Measurements from ENCODE around the gene C10orf53. TPM values are rescaled to one million over a fixed set of nuclear protein-coding genes. Genes with fewer than 3 reads are reported as not detected.
A peak's percentile ranks its signal among the peaks of the same experiment; 100 is the strongest.
"Not testable (repeated sequence)": the region's sequence is repeated elsewhere in the genome, so short reads cannot be mapped to it uniquely, and the experiment has no call there.

The C10orf53 gene
- total and polyA plus RNA-seq, 8 donors = not detected

GRCh38 chr10:49667991-49668390, 11.5 kb upstream of the C10orf53 start:
- no peak overlapping the region for H3K27ac ChIP-seq
- no peaks in the 10 kb centered on the region for H3K27me3 ChIP-seq
- WGBS, 2 donors = 42 to 47% methylated on average over 2 of the region's 2 CpGs
- intact Hi-C loops (cut with DNase I) = no loop called here
- H3K4me3 ChIP-seq = no peak overlapping the region
- H3K4me1 ChIP-seq = no peaks in the 10 kb centered on the region
- ATAC-seq (no peak), DNase-seq (no peak), FAIRE-seq (no peak)
- TF ChIP-seq CTCF (IDR thresholded peaks at IDR 0.05) = no peak
- H3K36me3 ChIP-seq = no peaks in the 10 kb centered on the region
- no peaks in the 10 kb centered on the region for H3K9me3 ChIP-seq

DNA sequence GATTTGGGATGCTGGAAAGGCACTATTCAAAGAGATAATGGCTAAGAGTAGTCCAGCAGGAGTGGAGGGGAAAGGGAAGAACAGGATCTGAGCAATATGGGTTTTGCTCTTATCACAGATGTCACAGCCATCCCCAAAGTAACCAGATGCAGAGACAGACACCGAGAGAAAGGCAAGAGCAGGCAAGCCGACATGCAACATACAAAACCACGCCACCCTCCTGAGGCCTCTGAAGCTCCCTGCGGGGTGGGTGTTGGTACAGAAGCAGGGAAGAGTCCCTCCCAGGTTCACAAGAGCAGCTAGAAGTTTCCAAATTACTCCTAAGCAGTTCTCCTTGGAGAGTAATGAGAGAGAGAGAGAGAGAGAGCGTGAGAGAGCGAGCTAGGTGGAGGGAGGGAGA, 10.8 kb upstream of the C10orf53 start:
- Histone ChIP-seq H3K9me3 (no peaks in the 10 kb centered on the region), H3K27ac (no peak overlapping the region), H3K4me3 (no peak overlapping the region), H3K27me3 (no peaks in the 10 kb centered on the region), H3K4me1 (no peaks in the 10 kb centered on the region), H3K36me3 (no peaks in the 10 kb centered on the region)
- no peak for DNase-seq
- no peak for ATAC-seq
- WGBS, 2 donors = 48% methylated on average over 6 of the region's 6 CpGs
- TF ChIP-seq CTCF (IDR thresholded peaks at IDR 0.05) = no peak
- no peak for FAIRE-seq
- intact Hi-C loops (cut with DNase I) = no loop called here

- peak in 1 of 4 donors; percentile 18 for ATAC-seq
Observed at GRCh38 chr10:49678827-49679479, 498 bp upstream of the C10orf53 start.

GRCh38 chr10:49682449-49682848, 3.0 kb downstream of the C10orf53 start:
- H3K9me3 ChIP-seq, FAIRE-seq: not testable (repeated sequence)
- WGBS, 2 donors = 48 to 63% methylated on average over 5 of the region's 5 CpGs

More at GRCh38 chr10:49678827-49679479, 498 bp upstream of the C10orf53 start:
- WGBS, 2 donors = 12% methylated on average over 19 of the region's 19 CpGs
- Histone ChIP-seq H3K36me3 (no peaks in the 10 kb centered on the region), H3K4me1 (no peaks in the 10 kb centered on the region), H3K27ac (no peak overlapping the region), H3K9me3 (no peaks in the 10 kb centered on the region), H3K4me3 (peak overlapping the region in 1 of 4 donors; percentile 27), H3K27me3 (no peaks in the 10 kb centered on the region)
- no peak for TF ChIP-seq CTCF (IDR thresholded peaks at IDR 0.05)
- FAIRE-seq (no peak), DNase-seq (no peak)
- intact Hi-C loops (cut with DNase I) = no loop called here

DNA sequence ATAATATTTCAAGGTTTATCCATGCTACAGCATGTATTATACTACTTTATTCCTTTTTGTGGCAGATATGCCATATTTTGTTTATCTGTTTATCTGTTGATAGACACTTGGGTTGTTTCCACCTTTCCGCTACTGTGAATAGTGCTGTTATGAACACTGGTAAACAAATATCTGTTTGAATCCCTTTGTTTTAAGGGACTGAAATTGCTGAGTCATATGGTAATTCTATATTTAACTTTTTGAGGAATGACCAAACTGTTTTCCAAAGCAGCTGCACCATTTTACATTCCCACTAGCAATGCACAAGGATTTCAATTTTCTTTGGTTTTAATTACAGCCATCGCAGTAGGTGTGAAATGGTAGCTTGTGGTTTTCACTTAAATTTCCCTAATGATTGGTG, 3.4 kb downstream of the C10orf53 start:
- DNase-seq (no peak), ATAC-seq (no peak), FAIRE-seq (no peak)
- Histone ChIP-seq H3K27me3 (no peaks in the 10 kb centered on the region), H3K36me3 (no peaks in the 10 kb centered on the region), H3K9me3 (no peaks in the 10 kb centered on the region), H3K27ac (no peak overlapping the region), H3K4me3 (no peak overlapping the region), H3K4me1 (no peaks in the 10 kb centered on the region)
- intact Hi-C loops (cut with DNase I) = no loop called here
- 80 to 82% methylated on average over 2 of the region's 2 CpGs for WGBS, 2 donors
- TF ChIP-seq CTCF (IDR thresholded peaks at IDR 0.05) = no peak

More at GRCh38 chr10:49682449-49682848, 3.0 kb downstream of the C10orf53 start:
- DNase-seq; H3K4me3 ChIP-seq; ATAC-seq; H3K4me1 ChIP-seq; H3K27me3 ChIP-seq; H3K27ac ChIP-seq; intact Hi-C loops (cut with DNase I); H3K36me3 ChIP-seq: not testable (repeated sequence)

All from pancreas (tissue), 10 donors.